RPMI7951 (cell line): ENCODE results near the gene RIMS3. TPM values are rescaled to one million over a fixed set of nuclear protein-coding genes. Genes with fewer than 3 reads are reported as not detected.
"Not testable (repeated sequence)": the region's sequence is repeated elsewhere in the genome, so short reads cannot be mapped to it uniquely, and the experiment has no call there.

Source experiments
- DNase-seq: peaks from one replicate; pipeline ENCODE4 v3.0.0-alpha.2; 2012; ENCODE audit warnings: low read depth
- total RNA-seq: library from RNA; depleted of rRNA; stranded (reverse); fragments of >200 nt; shearing (Covaris generic); gene quantifications from 2 replicates; pipeline ENCODE4 v1.2.3, GENCODE V29; 2014; rRNA removed

Gene RIMS3
- total RNA-seq, 1 experiment from 2014 or later = 0.84 TPM

GRCh38 chr1:40594187-40594531 lies 71.3 kb downstream of the RIMS3 start:
- no peak for DNase-seq

DNA sequence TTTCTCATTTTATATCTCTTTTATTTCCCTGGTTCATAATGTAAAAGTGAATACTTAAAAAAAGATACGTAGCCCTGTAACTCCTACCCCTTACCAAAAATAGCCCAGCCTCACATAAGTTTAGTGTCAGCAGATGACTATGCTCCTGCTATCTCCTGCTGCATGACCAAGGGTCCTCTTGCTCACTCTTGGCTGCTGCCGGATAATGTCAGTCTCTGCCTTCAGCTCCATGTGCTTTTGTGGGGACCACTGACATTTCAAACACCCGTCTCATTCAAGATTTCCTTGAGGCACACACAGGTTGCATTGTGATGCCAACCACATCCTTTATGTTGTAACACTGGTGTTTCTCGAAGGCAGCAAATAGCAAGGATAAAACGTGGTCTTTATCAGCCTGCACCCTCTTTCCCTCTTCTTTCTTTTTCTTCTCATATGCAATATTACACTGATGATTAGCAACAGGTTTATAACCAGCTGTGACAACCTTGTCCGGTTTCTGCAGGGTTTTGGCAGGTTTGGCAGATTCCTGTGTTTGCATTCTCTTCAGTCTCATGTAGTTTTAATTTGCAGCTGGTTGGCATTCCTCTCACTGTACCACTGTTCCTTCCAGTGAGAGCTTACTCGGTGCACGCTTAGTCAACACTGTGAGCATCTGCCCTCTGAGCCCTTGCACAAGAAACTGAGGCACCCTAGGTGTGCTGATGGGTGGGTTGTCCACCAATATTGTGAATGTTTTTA lies 71.9 kb downstream of the RIMS3 start:
- no peak for DNase-seq

DNA sequence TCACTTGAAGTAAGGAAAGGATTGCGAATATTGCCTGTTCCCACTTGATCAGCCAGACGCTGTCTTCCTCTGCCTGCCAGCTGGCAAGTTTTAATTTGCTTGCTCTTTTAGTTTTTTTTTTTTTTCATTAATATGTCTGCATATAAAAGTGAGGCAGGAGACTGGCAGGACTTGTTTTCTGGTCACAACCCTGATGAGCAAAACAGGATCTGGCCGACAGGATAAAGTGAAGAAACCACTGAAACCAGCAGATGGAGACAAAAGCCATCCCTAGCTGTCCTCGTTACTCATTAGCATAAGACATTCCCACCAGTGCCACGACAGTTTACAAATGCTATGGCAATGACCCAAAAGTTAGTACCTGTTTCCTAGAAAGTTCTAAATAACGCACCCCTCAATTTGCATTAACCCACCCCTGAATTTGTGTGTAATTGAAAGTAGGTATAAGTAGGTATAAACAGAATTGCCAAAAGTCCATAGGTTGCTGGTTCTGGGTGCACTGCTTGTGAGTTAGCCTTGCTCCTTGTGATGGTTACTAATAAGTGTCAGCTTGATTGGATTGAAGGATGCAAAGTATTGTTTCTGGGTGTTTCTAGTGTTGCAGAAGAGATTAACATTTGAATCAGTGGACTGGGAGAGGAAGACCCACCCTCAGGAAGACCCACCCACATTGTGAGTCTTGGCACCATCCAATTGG lies 73.2 kb downstream of the RIMS3 start:
- DNase-seq = peak; percentile 41

DNA sequence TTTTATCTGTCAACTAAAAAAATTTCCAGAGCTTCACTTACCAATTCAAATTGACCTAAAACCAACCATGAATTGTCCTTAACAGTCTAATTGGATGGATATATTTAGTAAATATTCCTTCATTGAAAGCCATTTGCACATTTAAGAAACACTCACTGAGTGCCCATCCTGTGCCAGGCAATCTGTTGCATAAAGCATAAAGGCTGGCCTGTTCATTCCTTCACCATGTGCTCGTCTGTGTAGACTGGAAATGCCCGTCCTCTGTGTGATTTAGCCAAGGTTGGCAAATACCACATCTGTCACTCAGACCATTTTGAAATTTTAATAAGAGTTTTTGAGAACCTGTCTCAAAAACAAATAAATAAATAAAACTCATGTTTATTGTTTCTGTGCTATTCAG lies 76.9 kb downstream of the RIMS3 start:
- DNase-seq = no peak

- DNase-seq = no peak
Measured at GRCh38 chr1:40583980-40584379, 81.5 kb downstream of the RIMS3 start.

DNA sequence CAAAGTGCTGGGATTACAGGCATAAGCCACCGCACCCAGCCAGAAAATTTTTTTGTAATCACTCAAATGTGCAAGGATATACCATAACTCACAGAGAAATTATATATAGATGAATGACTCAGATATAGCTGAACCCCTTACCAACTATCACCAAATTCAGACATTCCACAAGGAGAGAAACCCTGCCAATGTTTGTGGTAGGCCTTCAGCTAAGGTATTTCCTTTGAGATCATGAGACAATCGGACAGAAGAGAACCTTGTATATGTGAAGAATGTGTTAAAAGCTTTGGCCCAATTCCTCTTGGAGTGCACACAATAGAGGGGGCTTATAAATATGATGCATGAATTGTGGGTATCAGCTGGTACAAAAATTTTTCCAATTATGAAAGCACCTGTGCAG lies 83.4 kb downstream of the RIMS3 start:
- no peak for DNase-seq

DNA sequence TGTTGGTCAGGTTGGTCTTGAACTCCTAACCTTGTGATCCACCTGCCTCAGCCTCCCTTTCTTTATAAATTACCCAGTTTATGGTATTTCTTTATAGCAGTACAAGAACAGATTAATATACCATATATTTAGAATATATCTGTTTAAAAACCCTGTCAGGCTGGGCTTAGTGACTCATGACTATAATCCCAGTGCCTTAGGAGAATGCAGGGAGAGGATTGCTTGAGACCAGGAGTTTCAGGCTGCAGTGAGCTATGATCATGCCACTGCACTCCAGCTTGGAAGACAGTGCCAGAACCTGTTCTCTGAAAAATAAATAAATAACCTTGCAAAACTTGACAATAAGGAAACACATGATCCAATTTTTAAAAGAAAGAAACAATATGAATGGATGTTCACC lies 90.1 kb downstream of the RIMS3 start:
- no peak for DNase-seq

- not testable (repeated sequence) for DNase-seq
Measured at GRCh38 chr1:40574805-40575204, 90.7 kb downstream of the RIMS3 start.

Other genes starting within 250 kb of the RIMS3 start
- 2.8 and 3.1 TPM in 2 replicates for gene ZFP69B, start 215.2 kb downstream of the RIMS3 start, total RNA-seq
- gene ZFP69, start 188.4 kb downstream of the RIMS3 start, total RNA-seq = 4.9 and 6.3 TPM in 2 replicates
- gene EXO5, start 156.9 kb downstream of the RIMS3 start, total RNA-seq = 11.5 and 15.3 TPM in 2 replicates
- 7.6 and 9.7 TPM in 2 replicates for gene ZNF684, start 134.0 kb downstream of the RIMS3 start, total RNA-seq
- 26.1 and 42.6 TPM in 2 replicates for gene NFYC, start 26.0 kb upstream of the RIMS3 start, total RNA-seq
- not detected in 2 replicates for gene KCNQ4, start 118.1 kb upstream of the RIMS3 start, total RNA-seq
- 0.72 and 1.1 TPM in 2 replicates for gene CITED4, start 196.7 kb upstream of the RIMS3 start, total RNA-seq